Measurements from ENCODE around the gene LYRM4.

- no peak for TF ChIP-seq EZH2 (IDR thresholded peaks at IDR 0.05; ENCODE audit: low read length, missing control alignments)
- TF ChIP-seq CTCF (conservative IDR thresholded peaks at IDR 0.05 in 1 of 2, IDR thresholded peaks at IDR 0.05 in 1 of 2; ENCODE audit: low read depth in 1 of 2, low read length in 2 of 2), result no peak
Measured at GRCh38 chr6:5108068-5108467, 152.7 kb downstream of the LYRM4 start.
